H9 (cell line): ENCODE data around the gene FEM1C. TPM values are rescaled to one million over a fixed set of nuclear protein-coding genes. Genes with fewer than 3 reads are reported as not detected.

Experiments
- DNase-seq: peaks from one replicate; pipeline ENCODE4 v3.0.0-alpha.2; 2017
- H2AFZ ChIP-seq: one replicate; pipeline ENCODE4 v1.6.1; 2013; ENCODE audit warnings: mild to moderate bottlenecking, low read length, control low read depth, moderate library complexity
- H2AK5ac ChIP-seq: 2 replicates; pipeline ENCODE4 v1.6.1; 2013; ENCODE audit warnings: low read length, control low read depth, mixed read lengths; ENCODE audit not compliant: insufficient read length
- H2BK120ac ChIP-seq: one replicate; pipeline ENCODE4 v1.6.1; 2013; ENCODE audit warnings: low read depth, mild to moderate bottlenecking, low read length, control low read depth, inconsistent platforms; ENCODE audit not compliant: poor library complexity, severe bottlenecking
- H2BK12ac ChIP-seq: 2 replicates; pipeline ENCODE4 v1.6.1; 2013; ENCODE audit warnings: low read length, control low read depth, mixed read lengths, low read depth; ENCODE audit not compliant: insufficient read length
- H2BK15ac ChIP-seq: 2 replicates; pipeline ENCODE4 v1.6.1; 2013; ENCODE audit warnings: low read depth, low read length, control low read depth
- H2BK20ac ChIP-seq: one replicate; pipeline ENCODE4 v1.6.1; 2013; ENCODE audit warnings: low read depth, mild to moderate bottlenecking, low read length, control low read depth, inconsistent platforms; ENCODE audit not compliant: poor library complexity, severe bottlenecking
- H2BK5ac ChIP-seq: 2 replicates; pipeline ENCODE4 v1.6.1; 2013; ENCODE audit warnings: low read length, control low read depth, mixed read lengths; ENCODE audit not compliant: insufficient read length
- H3K14ac ChIP-seq: 2 replicates; pipeline ENCODE4 v1.6.1; 2013; ENCODE audit warnings: low read length, control low read depth; ENCODE audit not compliant: insufficient read depth
- H3K18ac ChIP-seq: 2 replicates; pipeline ENCODE4 v1.6.1; 2013; ENCODE audit warnings: low read depth, mild to moderate bottlenecking, mixed read lengths, low read length, control low read depth; ENCODE audit not compliant: insufficient read length
- H3K23ac ChIP-seq: 2 replicates; pipeline ENCODE4 v1.6.1; 2013; ENCODE audit warnings: low read length, control low read depth, mixed read lengths, low read depth; ENCODE audit not compliant: insufficient read length
- H3K23me2 ChIP-seq: 2 replicates; pipeline ENCODE4 v1.6.1; 2013; ENCODE audit warnings: low read depth, mild to moderate bottlenecking, mixed read lengths, low read length, control low read depth; ENCODE audit not compliant: insufficient read length, poor library complexity, severe bottlenecking
- H3K27ac ChIP-seq: 2 replicates; pipeline ENCODE4 v1.5.1; 2013; ENCODE audit warnings: low read length, control low read depth, mixed read lengths, low read depth; ENCODE audit not compliant: insufficient read length
- H3K27me3 ChIP-seq: 2 replicates; pipeline ENCODE4 v1.6.1; 2013; ENCODE audit warnings: low read length, control low read depth, inconsistent platforms; ENCODE audit not compliant: insufficient read depth
- H3K4ac ChIP-seq: 2 replicates; pipeline ENCODE4 v1.6.1; 2013; ENCODE audit warnings: low read depth, mild to moderate bottlenecking, control low read depth, inconsistent platforms, low read length, moderate library complexity
- H3K4me1 ChIP-seq: 2 replicates; pipeline ENCODE4 v1.6.1; 2013; ENCODE audit warnings: low read length, control low read depth, inconsistent platforms; ENCODE audit not compliant: insufficient read depth
- H3K4me2 ChIP-seq: 2 replicates; pipeline ENCODE4 v1.6.1; 2013; ENCODE audit warnings: low read length, control low read depth, mixed read lengths; ENCODE audit not compliant: insufficient read length, insufficient read depth
- H3K56ac ChIP-seq: 2 replicates; pipeline ENCODE4 v1.6.1; 2013; ENCODE audit warnings: low read depth, mild to moderate bottlenecking, mixed read lengths, low read length, control low read depth; ENCODE audit not compliant: insufficient read length
- H3K79me1 ChIP-seq: 2 replicates; pipeline ENCODE4 v1.6.1; 2013; ENCODE audit warnings: low read depth, mild to moderate bottlenecking, moderate library complexity, low read length, control low read depth, inconsistent platforms; ENCODE audit not compliant: insufficient read depth, poor library complexity, severe bottlenecking
- H3K79me2 ChIP-seq: 2 replicates; pipeline ENCODE4 v1.6.1; 2013; ENCODE audit warnings: low read length, control low read depth, inconsistent platforms; ENCODE audit not compliant: insufficient read depth
- H3K9ac ChIP-seq: 2 replicates; pipeline ENCODE4 v1.6.1; 2013; ENCODE audit warnings: low read length, control low read depth, mixed read lengths; ENCODE audit not compliant: insufficient read length; ENCODE audit errors: extremely low read depth
- H3K9me3 ChIP-seq: one replicate; pipeline ENCODE4 v1.6.1; 2013; ENCODE audit warnings: low read depth, low read length, inconsistent platforms; ENCODE audit not compliant: control insufficient read depth
- H3T11ph ChIP-seq: one replicate; pipeline ENCODE4 v1.6.1; 2013; ENCODE audit warnings: mild to moderate bottlenecking, low read length, control low read depth, inconsistent platforms
- H4K20me1 ChIP-seq: one replicate; pipeline ENCODE4 v1.6.1; 2013; ENCODE audit not compliant: control insufficient read depth, insufficient read length, insufficient read depth
- H4K5ac ChIP-seq: 2 replicates; pipeline ENCODE4 v1.6.1; 2013; ENCODE audit warnings: low read depth, mild to moderate bottlenecking, mixed read lengths, low read length, control low read depth; ENCODE audit not compliant: insufficient read length
- H4K8ac ChIP-seq: replicated peaks from 2 replicates; pipeline ENCODE4 v1.6.1; 2013; ENCODE audit warnings: low read length, control low read depth, mixed read lengths, low read depth; ENCODE audit not compliant: insufficient read length
- H4K91ac ChIP-seq: 2 replicates; pipeline ENCODE4 v1.6.1; 2013; ENCODE audit warnings: low read depth, mild to moderate bottlenecking, moderate library complexity, mixed read lengths, low read length, control low read depth; ENCODE audit not compliant: insufficient read length
- H3K27ac Mint-ChIP-seq, 3 experiments: 2 replicates in 2 of 3; 3 replicates in 1 of 3; pipeline ENCODE4 v1.8.0; 2020 to 2021; ENCODE audit warnings: mixed read lengths in 3 of 3, mild to moderate bottlenecking in 1 of 3, moderate library complexity in 1 of 3
- H3K27me3 Mint-ChIP-seq: 2 replicates; pipeline ENCODE4 v1.8.0; 2021; ENCODE audit warnings: low read depth, mild to moderate bottlenecking, moderate library complexity, mixed read lengths
- H3K36me3 Mint-ChIP-seq, 3 experiments: 2 replicates in 2 of 3; 3 replicates in 1 of 3; pipeline ENCODE4 v1.8.0; 2020 to 2021; ENCODE audit warnings: low read depth in 3 of 3, mixed read lengths in 3 of 3; ENCODE audit not compliant: insufficient read depth in 1 of 3
- H3K4me1 Mint-ChIP-seq, 2 experiments: 2 replicates each; pipeline ENCODE4 v1.8.0; 2020; ENCODE audit warnings: mixed read lengths in 2 of 2
- H3K4me3 Mint-ChIP-seq, 2 experiments: 2 replicates in 1 of 2; 3 replicates in 1 of 2; pipeline ENCODE4 v1.8.0; 2020 to 2021; ENCODE audit warnings: mild to moderate bottlenecking in 2 of 2, mixed read lengths in 2 of 2, moderate library complexity in 1 of 2
- H3K9me3 Mint-ChIP-seq, 2 experiments: 2 replicates in 1 of 2; 3 replicates in 1 of 2; pipeline ENCODE4 v1.8.0; 2020; ENCODE audit warnings: mild to moderate bottlenecking in 2 of 2, mixed read lengths in 2 of 2, moderate library complexity in 1 of 2
- WGBS: extraction: QIAGEN DNeasy Blood & Tissue Kit; methylation state at CpG from one replicate; pipeline ENCODE4 v1.1.7; 2013; ENCODE audit warnings: missing lambda C conversion rate, low lambda C conversion rate, mixed read lengths; ENCODE audit not compliant: insufficient read length; ENCODE audit errors: extremely low coverage; 5-methylcytosine and 5-hydroxymethylcytosine counted together
- total RNA-seq: library from RNA; stranded (reverse); gene quantifications from 2 replicates; pipeline ENCODE4 v1.2.1, GENCODE V29; 2021
- TF ChIP-seq, protein P1 (sequence below): fragments of 200-600 bp; sonication (generic); conservative IDR thresholded peaks from 3 replicates; pipeline ENCODE4 v1.8.0; 2021; ENCODE audit warnings: antibody characterized with exemption, mild to moderate bottlenecking

FEM1C gene
- total RNA-seq, 1 experiment from 2014 or later: 15.2 TPM

DNA sequence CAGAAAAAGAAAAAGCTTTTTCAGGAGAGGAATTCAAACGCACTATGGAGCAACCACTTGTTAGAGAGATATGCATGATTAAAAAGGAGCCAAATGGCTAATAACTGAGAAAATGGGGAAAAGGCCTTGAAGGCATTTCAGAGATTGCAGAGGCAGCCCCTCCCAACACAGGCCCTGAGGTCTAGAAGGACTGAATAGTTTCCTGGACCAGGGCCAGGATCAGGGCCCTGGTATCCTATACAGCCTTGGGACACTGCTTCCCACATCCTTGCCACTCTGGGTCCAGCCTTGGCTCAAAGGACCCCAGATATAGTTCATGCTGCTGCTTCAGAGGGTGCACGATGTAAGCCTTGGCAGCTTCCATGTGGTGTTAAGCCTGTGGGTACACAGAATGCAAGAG lies 20.7 kb upstream of the FEM1C start:
- no peak overlapping the region for H2AFZ ChIP-seq
- no peak overlapping the region for H3K4me2 ChIP-seq
- no CpG with 5 or more reads among the region's 2 CpGs for WGBS
- H2BK20ac ChIP-seq: no peak overlapping the region
- no peak overlapping the region for H3K56ac ChIP-seq
- no peak overlapping the region for H2BK12ac ChIP-seq
- H4K20me1 ChIP-seq: no peaks in the 10 kb centered on the region
- no peak overlapping the region for H3T11ph ChIP-seq
- H3K23ac ChIP-seq: no peak overlapping the region
- H3K4me1 ChIP-seq: no peaks in the 10 kb centered on the region
- H3K27me3 ChIP-seq: no peaks in the 10 kb centered on the region
- no peak for DNase-seq
- no peaks in the 10 kb centered on the region for H3K79me1 ChIP-seq
- H3K18ac ChIP-seq: no peak overlapping the region
- H3K9me3 ChIP-seq: no peaks in the 10 kb centered on the region
- no peak overlapping the region for H2BK120ac ChIP-seq
- H3K79me2 ChIP-seq: no peaks in the 10 kb centered on the region
- no peaks in the 10 kb centered on the region for H3K27me3 Mint-ChIP-seq
- H4K91ac ChIP-seq: no peak overlapping the region
- H3K4me3 Mint-ChIP-seq: no peak overlapping the region
- H3K9ac ChIP-seq: no peak overlapping the region
- H3K27ac Mint-ChIP-seq: no peak overlapping the region
- no peaks in the 10 kb centered on the region; a peak in 1 of 7 replicates for H3K36me3 Mint-ChIP-seq
- no peak overlapping the region for H3K14ac ChIP-seq
- H4K5ac ChIP-seq: no peak overlapping the region
- H4K8ac ChIP-seq: no peak overlapping the region
- no peak overlapping the region for H3K4ac ChIP-seq
- no peak overlapping the region for H3K27ac ChIP-seq
- no peaks in the 10 kb centered on the region for H3K23me2 ChIP-seq
- H3K4me1 Mint-ChIP-seq: no peaks in the 10 kb centered on the region
- peaks cover 0 to 2% of the 10 kb centered on the region in 2 experiments; a peak in 1 of 5 replicates for H3K9me3 Mint-ChIP-seq
- H2BK5ac ChIP-seq: no peak overlapping the region
- H2BK15ac ChIP-seq: no peak overlapping the region
- H2AK5ac ChIP-seq: no peak overlapping the region
- TF ChIP-seq, protein P1, sequence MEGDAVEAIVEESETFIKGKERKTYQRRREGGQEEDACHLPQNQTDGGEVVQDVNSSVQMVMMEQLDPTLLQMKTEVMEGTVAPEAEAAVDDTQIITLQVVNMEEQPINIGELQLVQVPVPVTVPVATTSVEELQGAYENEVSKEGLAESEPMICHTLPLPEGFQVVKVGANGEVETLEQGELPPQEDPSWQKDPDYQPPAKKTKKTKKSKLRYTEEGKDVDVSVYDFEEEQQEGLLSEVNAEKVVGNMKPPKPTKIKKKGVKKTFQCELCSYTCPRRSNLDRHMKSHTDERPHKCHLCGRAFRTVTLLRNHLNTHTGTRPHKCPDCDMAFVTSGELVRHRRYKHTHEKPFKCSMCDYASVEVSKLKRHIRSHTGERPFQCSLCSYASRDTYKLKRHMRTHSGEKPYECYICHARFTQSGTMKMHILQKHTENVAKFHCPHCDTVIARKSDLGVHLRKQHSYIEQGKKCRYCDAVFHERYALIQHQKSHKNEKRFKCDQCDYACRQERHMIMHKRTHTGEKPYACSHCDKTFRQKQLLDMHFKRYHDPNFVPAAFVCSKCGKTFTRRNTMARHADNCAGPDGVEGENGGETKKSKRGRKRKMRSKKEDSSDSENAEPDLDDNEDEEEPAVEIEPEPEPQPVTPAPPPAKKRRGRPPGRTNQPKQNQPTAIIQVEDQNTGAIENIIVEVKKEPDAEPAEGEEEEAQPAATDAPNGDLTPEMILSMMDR: no peak
